Stimulated activated CD4-positive, alpha-beta T cell treated with anti-CD3 and anti-CD28 coated beads, Interleukin-4, amount 100 ng/mL, for 24 hours (primary cell): ENCODE results near the gene NODAL.

Experiments used
- DNase-seq: peaks from one replicate; pipeline ENCODE4 v3.0.0-alpha.2; 2020

NODAL gene

DNA sequence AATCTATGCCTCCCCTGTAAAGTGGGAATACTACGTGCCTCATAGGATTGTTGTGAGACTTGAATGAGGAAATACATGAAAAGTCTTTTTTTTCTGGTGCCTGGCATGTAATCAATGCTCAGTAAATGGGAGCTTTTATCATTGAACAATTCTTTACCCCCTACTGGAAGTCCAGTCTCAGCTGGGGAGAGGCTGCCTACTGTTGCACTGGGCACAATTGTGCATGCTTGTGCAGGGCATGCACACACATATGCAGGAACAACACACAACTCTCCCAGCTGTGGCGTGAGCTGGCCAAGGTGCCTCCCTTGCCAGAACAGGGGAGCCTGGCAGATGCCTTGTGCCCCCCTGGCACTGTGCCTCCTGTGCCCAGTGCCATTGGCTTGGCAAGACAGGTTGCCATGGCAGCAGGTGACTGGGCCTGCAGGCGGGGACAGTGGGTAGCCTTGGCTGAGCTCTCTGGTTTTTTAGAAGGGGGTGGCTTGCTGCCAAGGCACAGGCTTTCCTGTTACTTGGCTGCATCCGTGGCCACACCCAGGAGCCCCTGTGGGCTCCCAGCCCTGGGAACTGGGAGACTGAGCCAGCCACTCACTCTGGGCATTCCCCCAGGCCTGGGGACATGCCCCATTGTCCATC, 21.0 kb upstream of the NODAL start:
- no peak for DNase-seq

DNA sequence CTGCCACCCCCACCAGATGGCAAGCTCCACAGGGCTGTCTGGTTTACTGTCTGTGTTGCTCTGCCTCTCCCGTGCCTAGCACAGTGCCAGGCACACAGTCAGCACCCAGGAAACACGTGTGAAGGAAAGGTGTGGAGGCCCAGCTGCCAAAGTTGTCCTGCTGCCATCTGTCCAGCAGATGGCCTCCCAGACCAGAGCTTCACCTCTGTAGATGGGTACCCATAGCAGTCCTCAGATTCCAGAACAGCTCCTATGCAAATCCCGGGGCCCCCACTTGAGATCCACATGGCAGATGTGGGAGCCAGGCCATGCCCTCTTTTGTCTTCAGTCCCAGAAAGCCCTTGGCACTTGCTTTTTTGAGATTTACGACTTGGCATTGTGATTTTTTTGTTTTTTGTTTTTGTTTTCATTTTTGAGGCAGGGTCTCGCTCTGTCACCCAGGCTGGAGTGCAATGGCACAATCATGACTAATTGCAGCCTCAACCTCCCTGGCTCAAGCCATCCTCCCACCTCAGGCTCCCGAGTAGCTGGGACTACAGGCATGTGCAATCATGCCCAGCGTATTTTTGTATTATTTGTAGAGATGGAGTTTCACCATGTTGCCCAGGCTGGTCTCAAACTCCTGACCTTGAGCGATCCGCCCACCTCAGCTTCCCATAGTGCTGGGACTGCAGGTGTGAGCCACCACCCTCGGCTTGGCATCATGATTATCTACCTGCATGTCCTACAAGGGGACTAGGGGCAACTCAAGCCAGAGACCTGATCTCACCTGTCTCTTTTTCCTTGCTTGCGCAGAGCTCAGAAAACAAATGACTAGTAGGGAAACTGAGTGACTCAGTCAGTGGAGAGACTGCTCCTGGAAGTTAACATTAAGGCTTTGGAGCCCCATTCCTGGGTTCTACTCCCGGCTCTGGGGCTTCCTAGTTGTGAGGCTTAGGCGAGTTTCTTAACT, 20.2 kb upstream of the NODAL start:
- DNase-seq: peak; percentile 60

DNA sequence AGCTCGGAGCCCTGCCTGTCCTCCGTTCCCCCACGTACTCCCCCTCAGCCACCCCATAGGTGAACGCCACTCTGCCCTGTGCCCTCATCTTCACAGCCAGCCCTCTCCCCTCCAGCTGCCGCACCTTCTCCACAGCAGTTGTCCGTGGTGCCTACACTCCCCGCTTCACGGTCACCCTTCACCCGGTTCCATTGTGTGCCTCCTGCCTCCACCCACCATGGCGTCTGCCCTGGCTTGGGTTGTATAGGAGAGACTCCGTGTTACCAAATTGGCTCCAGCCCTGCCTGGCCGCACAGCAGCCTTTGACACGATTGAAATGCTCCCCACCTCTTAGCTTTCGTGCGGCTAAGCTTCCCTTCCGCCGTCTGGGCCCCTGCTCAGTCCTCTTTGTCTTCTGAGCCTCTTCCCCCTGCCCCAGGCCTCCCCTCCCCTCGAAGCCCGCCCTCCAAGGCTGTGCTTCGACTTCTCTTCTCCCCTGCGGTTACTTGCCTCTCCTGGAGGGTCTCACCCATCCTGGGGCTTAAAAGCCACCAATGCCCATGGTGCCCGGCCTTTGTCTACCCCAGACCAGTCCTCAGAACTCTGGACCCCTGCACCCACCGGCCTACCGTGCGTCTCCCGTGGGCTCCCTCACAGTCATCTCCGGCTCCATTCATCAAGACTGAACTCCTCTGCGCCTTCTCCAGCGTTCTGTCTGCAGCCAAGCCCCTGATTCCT, 18.5 kb upstream of the NODAL start:
- DNase-seq: no peak

DNA sequence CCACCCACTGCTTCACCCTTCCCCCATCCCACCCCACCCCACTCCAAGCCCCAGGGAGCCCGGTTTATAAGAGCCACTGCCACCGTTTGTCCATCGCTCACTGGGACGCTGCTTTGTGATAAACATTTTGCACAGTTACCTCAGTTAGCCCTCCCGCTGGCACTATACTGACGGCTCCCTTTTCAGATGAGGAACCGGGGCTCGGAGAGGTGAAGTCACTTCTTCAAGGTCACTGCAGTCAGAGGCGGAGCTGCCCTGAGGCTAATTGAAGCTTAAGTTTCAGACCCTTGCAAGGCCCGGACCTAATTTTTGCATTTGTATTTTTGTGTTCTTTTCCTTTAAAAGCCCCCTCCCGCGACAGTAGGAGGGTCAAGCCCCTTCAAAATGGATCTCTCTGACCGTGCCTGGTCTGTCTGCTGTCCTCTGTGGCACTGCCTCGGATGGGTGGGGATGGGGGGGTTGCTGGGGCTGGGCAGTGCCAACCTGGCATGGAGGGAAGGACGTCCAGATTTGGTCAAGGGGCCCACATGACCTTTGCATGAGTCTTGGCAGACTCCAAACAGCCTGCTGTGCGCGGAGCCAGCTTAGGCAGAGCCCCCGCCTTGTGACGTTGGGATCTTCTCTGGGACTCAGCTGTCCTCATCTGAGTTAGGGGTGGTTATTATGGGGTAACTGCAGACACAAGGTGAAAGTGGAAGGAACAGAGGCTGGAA, 17.7 kb upstream of the NODAL start:
- no peak for DNase-seq

DNA sequence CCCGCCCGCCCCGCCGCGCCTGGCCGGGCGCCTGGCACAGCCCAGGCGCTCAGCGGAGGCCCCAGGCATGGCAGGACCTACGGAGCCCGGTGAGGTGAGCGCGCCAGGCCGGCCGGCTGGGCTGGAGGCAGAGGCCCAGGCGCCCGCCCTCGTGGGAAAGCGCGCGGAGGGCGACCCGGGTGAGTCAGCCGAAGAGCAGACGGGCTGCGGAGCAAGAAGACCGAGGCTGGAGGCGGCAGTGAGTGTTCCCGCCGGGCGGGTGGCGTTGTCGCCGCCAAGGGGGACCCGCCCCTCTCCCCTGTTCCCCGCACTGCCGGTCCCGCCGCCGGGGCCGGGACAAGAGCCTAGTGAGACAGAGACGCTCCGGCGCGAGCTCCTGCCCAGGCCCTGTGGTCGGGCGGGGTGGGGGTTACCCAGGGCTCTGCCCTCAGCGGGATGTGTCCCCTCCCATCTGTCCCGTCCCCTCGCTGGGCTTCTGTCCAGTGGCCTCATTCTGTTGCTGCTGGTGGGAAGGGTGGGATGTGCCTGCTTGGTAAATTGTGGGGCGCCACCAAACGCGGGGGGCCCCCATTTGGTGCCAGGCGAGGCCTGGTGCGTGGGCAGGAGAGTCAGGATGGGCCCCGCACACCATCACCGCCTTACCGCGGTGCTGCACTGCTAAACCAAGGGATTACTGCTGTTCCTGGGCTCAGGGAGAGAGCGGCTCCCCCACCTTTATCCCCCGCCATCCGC, 17.0 kb upstream of the NODAL start:
- peak; percentile 61 for DNase-seq

DNA sequence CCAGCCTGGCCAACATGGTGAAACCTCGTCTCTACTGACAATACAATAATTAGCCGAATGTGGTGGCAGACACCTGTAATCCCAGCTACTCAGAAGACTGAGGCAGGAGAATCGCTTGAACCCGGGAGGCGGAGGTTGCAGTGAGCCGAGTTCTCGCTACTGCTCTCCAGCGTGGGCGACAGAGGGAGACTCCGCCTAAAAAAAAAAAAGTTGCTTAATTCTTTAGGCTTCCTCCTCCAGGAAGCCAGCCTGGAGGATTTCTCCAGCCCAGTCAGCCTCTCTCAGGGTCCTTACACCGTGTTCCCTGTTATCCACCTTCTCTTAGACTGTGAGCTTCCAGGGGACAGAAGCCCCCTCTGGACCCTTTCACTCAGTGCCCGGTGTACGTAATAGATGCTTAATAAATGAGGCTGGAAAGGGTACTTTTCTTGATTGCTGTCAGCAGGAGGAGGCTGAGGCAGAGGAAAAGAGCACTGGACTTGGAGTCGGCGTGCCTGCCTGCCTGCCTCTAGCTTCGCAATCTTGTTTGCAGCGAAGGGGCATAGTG, 16.4 kb upstream of the NODAL start:
- no peak for DNase-seq

DNA sequence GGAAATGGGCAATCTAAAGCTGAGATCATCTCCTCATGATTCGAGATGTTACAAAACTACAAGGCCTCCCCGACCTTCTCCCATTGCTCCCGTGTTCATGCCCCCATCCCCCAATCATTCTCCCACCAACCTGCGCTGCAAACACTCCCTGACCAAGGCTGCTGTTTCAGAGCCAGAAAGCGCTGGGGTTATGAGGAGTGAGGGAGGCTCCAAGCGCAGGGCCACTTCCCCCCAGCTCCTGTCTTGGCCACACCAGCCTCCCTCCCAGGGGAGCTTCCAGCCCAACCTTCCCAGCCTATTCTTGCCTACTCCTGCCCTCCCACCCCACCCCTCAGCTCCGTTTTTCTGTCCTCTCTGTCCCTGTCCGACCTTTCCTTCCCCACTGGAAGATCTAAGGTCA, 14.7 kb upstream of the NODAL start:
- DNase-seq: no peak

DNA sequence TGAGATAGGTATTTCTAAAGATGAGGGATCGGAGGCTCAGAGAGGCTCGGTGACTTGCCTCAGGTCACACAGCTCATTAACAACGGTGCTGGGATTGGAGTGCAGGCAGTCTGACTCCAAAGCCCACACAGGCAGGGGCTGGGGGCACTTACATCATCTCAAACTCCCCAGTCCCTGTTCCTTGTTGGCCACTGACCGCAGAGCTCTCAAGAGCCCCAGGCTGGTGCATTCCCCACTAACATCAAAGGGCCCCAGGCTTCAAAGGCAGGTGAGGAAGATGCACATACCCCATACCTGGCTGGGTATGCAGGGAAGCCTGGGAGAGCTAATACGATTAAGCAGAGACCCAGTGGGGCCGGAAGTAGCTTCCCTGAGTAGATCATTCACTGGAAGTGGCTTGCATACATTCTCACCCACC, 13.7 kb upstream of the NODAL start:
- no peak for DNase-seq

DNA sequence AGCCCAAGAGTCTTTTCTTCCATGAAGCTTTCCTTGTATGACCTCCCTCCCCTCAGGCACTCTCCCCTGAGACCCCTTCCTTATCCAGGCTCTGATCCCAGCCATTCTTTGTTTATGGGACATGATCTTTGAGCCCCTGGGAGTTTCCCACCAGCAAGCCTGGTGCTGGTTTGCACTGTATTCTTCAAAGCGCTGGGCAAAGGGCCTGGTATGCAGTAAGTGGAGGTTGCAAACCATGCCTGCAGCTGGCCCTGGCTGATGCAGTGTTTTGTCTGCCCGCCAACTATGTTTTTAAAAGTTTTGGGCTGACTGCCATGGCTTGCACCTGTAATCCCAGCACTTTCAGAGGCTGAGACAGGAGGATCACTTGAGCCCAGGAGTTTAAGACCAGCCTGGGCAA, 6.8 kb upstream of the NODAL start:
- no peak for DNase-seq

DNA sequence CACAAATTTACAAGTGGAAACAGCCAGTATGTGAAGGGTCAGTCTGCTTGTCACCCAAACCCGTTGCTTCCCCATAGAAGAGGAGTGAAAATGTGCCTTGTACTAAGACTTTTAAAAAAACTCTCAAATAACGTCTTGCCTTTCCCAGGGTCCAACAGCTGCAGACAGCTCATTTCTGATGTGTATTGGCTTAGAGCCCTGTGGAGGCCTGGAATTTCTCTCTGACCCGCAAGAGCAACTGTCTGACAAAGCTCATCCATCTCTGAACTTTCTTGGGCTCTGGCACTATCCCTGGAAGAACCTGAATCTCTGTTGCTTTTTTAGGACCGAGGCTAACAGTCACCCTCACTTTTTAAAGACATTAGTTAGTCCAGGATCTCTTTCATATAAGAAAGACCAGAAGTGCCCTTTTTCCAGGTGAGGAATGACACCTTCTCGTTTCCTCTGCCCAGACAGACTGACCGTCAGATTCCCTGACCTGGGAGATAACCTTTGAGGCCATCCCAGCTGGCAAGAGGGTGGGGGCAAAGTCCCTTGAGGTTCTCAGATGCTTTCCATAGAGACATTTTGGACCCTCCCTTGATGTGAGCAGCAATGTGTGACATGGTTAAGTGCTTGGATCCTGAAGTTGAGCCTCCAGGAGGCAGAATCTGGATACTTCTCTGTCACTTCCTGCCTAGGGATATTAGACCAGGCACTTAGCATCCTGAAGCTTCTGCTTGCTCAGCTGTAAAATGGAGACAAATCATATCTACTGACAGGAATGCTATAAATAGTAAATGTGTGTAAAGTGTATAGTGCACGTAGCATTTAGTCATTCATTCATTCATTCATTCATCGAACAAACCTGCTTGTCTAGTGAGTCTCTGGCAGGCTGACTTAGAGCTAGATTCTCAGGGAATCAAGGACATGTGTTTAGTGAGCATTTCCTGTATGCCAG, 4.5 kb upstream of the NODAL start:
- no peak for DNase-seq

DNA sequence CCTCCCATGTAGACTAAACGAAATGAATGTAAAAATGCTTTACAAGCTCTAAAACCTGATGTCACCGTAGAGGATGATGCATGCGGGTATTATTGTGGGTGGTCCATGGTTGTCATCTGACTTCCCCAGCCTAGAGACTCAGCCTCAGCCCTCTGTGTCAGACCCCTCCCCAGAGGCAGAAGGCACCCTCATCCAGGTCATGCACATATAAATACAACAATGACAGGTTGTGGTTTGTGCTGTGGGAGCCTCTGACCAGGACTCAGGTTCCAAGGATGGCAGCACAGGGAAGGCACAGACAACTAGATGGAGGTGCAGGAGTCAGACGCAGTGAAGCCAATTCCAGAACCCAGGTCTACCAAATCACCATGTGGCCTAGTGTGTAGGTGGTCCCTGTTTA, 3.3 kb upstream of the NODAL start:
- no peak for DNase-seq

DNA sequence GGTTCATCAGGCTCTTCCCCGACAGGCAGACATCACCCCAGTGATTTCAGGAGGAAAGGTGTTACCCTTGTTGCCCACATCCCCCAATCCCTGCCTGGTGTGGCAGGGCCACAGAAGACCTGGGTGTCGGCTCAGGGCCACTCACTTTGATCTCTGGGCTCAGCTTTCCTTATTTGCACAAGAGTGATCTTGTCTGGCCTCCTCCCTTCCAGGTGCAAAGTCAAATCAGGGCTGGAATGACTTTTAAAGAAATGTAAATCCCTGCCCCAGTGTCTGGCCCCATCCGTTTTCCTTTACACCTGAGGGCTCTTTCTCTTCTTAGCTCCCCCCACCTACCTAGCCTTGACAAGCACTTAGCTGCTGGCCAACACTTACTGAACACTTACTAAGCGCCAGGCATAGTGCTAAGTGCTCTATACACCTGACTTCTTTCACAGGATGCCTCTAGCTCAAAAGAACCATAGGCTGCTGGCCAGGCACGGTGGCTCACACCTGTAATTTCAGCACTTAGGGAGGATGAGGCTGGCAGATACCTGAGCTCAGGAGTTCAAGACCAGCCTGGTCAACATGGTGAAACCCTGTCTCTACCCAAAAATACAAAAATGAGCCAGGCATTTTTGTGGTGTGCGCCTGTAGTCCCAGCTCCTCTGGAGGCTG, 979 bp upstream of the NODAL start:
- DNase-seq: no peak

DNA sequence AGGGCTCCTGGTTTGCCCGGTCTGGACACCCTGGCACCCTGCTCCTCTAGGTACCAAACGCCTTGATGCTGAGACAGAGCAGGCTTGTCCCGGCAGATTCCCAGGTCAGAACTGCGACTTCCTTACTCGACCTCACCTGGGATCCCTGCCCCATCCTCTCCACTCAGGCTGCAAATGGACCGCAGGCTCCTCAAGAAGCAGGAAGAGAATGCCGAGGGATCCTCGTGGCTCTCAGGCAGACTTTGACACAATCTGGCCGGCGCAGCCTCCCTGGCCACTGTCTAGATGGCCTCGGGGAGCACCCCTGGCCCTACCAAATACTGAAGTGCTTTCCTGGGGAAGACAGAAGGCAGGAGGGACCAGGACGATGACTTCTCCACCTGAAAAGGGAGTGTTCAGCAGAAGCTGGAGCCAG, 421 bp upstream of the NODAL start:
- DNase-seq: no peak

DNA sequence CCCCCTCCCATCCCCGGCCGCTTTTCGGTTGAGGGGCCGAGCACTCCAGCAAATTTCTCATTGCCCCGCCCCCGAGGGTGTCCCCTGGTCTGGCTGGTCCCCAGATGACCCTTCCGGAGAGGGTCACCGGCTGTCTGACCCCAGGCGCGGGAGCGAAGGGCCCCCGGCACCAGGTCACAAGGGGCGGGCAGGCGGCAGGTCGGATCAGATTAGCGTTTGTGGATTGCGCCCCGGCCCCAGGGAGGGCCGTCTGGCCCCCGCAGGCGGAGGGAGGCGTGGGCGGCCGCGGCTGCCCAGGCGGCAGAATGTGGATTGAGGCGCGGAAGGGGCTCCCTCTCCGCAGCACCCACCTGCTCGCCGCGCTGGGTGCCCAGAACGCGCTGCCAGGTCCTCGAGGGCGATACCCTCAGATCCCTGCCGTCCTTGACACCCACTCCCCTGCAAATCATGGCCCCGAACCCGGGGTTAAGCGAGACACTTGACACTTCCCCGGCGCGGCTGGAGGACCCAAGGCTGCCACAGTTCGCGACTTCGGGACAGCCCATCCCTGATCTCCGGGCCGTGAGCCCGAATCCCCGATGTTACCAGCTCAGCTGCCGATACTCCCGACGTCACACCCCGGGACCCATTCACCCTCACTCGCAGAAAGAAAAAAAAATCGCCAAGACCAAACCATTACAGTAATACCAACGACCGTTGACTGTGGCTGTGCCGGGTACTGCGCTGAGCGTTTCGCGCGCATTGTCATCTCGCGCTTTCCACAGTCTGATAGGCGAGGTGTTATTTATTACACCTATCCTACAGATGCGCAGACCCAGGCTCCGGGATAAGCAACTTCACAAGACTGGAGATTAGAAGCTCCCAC, 953 bp downstream of the NODAL start:
- peak; percentile 8 for DNase-seq

DNA sequence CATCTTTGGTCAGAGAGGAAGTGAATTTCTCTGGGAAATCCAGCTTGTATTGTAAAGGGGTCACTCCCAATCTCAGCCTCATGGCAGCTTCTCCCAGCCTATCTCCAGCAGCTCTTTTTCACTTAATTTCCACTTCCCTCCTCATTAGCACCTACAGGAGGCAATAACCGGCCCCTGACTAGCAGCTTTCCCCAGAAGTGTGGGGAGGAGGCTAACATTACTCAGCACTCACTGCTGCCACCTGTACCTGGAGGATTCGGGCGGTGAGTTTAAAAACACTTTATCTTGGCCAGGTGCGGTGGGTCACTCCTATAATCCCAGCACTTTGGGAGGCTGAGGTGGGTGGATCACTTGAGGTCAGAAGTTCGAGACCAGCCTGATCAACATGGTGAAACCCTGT, 3.8 kb downstream of the NODAL start:
- no peak for DNase-seq

DNA sequence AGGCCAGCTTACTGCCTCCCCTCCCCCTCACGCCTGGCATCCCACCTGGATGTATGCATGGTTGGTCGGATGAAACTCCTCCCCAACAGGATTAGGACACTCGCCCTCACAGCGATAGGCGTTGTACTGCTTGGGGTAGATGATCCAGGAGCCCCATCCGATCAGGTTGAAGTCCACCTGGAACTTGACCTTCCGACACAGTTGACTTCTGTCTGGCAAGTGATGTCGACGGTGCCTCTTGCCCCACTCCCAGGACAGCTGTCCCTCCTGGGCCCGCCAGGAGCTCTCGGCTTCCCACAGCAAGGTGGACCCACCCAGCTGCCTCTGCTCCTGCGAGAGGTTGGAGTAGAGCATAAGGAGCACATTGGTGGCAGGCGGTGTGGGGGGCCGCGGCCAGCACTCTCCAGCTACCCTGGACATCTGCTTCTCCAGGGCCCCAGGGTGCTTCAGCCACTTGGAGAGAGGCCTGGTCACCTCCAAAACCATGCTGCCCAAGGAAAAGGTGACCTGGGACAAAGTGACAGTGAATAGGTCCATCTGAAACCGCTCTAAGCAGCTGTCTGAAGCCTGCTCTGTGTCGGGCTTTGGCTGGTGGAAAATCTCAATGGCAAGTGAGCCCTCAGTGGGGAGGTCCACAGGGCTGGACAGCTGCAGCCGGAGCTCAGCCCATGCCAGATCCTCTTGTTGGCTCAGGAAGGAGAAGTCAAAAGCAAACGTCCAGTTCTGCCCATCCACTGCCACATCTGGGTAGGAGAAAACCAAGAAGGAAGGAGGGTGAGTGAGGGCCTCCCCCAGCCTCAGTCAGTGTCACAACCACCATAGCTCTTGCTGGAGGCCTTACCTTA, 6.0 kb downstream of the NODAL start:
- DNase-seq: no peak

DNA sequence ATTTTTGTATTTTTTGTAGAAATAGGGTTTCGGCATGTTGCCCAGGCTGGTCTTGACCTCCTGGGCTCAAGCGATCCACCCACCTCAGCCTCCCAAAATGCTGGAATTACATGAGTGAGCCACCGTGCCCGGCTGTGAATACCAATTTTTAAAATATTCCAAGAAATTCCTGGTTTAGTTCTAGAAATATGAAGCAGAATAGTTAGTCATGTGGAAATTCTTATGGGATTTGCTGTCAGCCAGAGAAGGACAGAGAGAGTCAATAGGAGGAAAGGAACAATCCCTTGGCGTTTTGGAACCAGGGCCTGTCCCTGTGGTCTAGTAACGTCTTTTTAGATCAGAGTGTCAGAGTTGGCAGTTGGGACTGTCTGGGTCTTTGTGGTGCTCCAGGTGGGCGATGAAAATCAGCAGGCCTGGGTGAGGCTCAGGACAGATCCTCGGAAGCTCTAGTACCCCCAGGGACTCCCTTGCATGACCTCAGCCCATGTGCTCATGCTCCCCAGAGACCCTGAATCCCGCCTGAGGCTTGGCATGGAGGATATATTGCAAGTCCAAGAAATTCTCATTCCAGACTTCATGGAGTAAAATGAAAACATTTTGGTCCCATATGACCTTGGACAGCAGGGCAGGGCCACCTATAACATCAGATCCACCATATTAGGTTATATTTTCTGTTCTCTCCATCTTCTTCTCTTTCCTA, 7.8 kb downstream of the NODAL start:
- DNase-seq: no peak
